HG03342 (cell line): ENCODE results near the gene FKBP1A.

Experiments used
- ATAC-seq: cut with Tn5 transposase; IDR thresholded peaks from one replicate; pipeline ENCODE4 v1.9.1; 2021; ENCODE audit warnings: mild to moderate bottlenecking, moderate library complexity; ENCODE audit not compliant: unreplicated experiment

The FKBP1A gene

DNA sequence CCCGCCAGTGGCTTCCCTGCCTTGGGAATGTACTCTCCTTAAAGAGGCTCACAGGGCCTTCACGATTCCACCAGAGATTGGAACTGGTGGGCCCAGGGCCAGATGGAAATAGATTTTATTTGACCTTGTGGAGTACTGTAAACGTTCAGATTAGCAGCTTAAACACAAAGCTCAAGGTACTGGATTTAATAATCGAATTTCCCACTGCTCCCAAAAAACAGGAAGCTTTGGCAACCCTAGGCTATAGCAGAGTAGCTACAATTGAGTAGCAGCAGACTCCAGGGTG is 71.3 kb downstream of the FKBP1A start:
- no peak for ATAC-seq

DNA sequence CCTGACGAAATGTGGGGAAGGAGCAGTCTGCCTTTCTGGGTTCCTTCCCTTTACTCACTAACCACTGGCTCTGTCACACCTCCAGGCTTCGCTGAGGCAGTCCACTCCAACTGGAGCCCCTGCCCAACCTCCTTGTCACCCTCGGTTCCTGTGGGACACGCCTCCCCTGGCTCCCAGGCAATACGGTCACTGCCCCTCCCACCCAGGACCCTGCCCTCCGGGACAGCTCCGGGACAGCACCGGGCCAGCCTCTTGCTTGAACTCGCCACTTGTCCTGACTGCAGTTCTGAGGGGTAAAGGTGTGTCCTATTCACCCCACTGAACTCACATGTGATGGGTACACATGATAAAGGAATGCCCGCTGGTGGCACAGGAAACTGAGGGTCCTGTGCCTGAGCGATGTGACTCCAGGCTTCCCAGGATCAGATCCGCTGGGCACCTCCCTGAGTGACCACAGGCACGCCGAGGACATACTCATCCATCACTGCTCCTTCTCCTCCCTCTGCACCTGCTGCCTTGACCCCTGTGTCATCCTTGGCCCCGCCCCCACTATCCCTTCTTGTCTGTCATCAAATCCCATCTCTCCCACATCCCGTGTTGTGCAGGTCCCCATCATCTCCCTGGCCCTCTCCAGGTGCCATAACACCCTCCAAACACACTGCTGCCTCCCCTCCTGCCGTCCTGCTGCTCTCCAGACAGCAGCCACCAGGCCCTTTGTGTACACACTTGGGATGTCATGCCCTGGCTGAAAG is 71.8 kb downstream of the FKBP1A start:
- no peak for ATAC-seq

DNA sequence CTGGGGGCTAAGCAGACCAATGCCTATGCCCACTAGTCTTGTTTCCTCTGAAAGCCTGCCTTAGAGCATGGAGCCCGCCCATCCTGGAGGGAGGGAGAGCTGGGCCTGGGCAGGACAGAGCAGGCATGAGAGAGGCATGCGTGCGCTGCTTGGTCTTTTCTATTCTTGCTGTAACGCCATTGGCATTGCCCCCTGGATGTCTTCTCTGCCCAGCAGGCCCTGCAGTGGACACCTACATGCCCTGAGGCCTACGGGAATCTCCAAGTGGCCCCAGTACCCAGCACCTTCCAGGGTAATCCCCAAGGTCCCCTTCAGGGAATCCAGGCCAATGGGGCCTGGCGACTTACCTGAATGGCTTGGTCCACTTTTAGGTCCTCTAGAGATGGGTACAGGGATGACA is 72.8 kb downstream of the FKBP1A start:
- ATAC-seq: no peak

DNA sequence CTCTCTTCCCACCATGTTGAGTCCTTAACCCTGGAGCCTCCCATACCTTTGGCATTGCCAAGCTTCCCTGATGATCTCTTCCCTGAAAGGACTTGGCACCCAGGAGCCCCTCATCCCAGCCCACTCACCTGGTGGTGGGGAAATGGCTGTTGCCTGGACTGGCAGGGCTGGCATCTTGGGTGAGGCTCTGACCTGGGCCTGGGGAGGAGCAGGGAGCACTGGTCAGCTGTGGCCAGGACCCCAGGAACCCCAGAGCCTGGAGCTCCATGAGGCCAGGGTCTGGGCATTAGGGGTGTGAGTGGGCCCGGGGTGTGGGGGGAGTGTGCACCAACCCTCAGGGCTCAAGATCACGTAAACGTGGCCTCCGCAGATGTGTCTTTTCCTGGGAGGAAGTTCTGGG is 73.4 kb downstream of the FKBP1A start:
- ATAC-seq: no peak

DNA sequence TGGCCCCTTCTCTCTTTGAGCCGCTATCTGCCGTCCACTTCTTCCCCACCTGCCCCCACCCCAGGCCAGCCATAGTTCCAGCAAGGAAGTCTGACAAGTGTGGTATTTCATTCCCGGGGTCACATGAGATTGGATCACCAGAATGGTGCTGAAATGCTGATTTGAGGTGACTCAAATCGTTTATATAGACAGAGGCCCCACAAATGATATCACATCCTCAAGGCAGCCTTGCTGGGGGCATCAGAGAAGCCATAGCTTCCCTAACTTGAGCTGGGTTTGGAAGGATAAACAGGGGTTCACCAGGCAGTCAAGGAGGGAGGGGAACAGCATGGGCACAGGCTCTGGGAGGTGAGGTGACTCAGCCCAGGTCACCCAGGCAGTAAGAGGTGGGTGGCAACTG is 73.8 kb downstream of the FKBP1A start:
- ATAC-seq: no peak
